ENCODE data around the gene SERTAD2.

SERTAD2 gene

GRCh38 chr2:64653109-64654062 lies at the start of gene SERTAD2:
Gene SERTAD2 (minus strand): TSS chr2:64653913. CDS start chr2:64636871, 17,042 bp downstream.
- DNase-seq (ENCODE audit: low read depth in 2 of 2), result peak; percentile 67 to 72

GRCh38 chr2:64700133-64700809 lies 46.6 kb upstream of the SERTAD2 start:
- DNase-seq (ENCODE audit: low read depth in 2 of 2), result no peak

GRCh38 chr2:64699712-64700111 lies 46.0 kb upstream of the SERTAD2 start:
- no peak for DNase-seq (ENCODE audit: low read depth in 2 of 2)

- no peak for DNase-seq (ENCODE audit: low read depth in 2 of 2)
Measured at GRCh38 chr2:64698668-64699444, 45.1 kb upstream of the SERTAD2 start.

GRCh38 chr2:64698177-64698643 lies 44.5 kb upstream of the SERTAD2 start:
- no peak for DNase-seq (ENCODE audit: low read depth in 2 of 2)

- DNase-seq (ENCODE audit: low read depth in 2 of 2), result no peak
Measured at GRCh38 chr2:64697297-64698176, 43.8 kb upstream of the SERTAD2 start.

- DNase-seq (ENCODE audit: low read depth in 2 of 2), result no peak
Measured at GRCh38 chr2:64696636-64697035, 42.9 kb upstream of the SERTAD2 start.

GRCh38 chr2:64695721-64696261 lies 42.1 kb upstream of the SERTAD2 start:
- DNase-seq (ENCODE audit: low read depth in 2 of 2), result no peak

GRCh38 chr2:64692401-64692800 lies 38.7 kb upstream of the SERTAD2 start:
- no peak for DNase-seq (ENCODE audit: low read depth in 2 of 2)

- DNase-seq (ENCODE audit: low read depth in 2 of 2), result no peak
Measured at GRCh38 chr2:64688909-64689308, 35.2 kb upstream of the SERTAD2 start.

GRCh38 chr2:64686283-64686956 lies 32.7 kb upstream of the SERTAD2 start:
- DNase-seq (ENCODE audit: low read depth in 2 of 2), result no peak

GRCh38 chr2:64685430-64685829 lies 31.7 kb upstream of the SERTAD2 start:
- no peak for DNase-seq (ENCODE audit: low read depth in 2 of 2)

GRCh38 chr2:64683771-64684510 lies 30.2 kb upstream of the SERTAD2 start:
- no peak for DNase-seq (ENCODE audit: low read depth in 2 of 2)

GRCh38 chr2:64681479-64681967 lies 27.8 kb upstream of the SERTAD2 start:
- DNase-seq (ENCODE audit: low read depth in 2 of 2), result no peak

GRCh38 chr2:64679673-64680425 lies 26.1 kb upstream of the SERTAD2 start:
- DNase-seq (ENCODE audit: low read depth in 2 of 2), result no peak

- no peak for DNase-seq (ENCODE audit: low read depth in 2 of 2)
Measured at GRCh38 chr2:64678771-64679590, 25.3 kb upstream of the SERTAD2 start.

- DNase-seq (ENCODE audit: low read depth in 2 of 2), result no peak
Measured at GRCh38 chr2:64677530-64677929, 23.8 kb upstream of the SERTAD2 start.

- no peak for DNase-seq (ENCODE audit: low read depth in 2 of 2)
Measured at GRCh38 chr2:64675860-64676259, 22.1 kb upstream of the SERTAD2 start.

All from stimulated activated CD8-positive, alpha-beta memory T cell treated with anti-CD3 and anti-CD28 coated beads, Interleukin-7, amount 100 ng/mL, for 1 hour (primary cell).